ENCODE results near the gene SAFB2. TPM values are rescaled to one million over a fixed set of nuclear protein-coding genes. Genes with fewer than 3 reads are reported as not detected.

SAFB2 gene
- total and polyA plus RNA-seq, 9 of the 15 experiments (the other 6 are each of a cell fraction or from before 2014, with no cell fraction given): 4.5 to 103 (median 47.3) TPM

- TF ChIP-seq USF1 (CRISPR knock-in tag; IDR thresholded peaks at IDR 0.05) (peak; percentile 85), PTRF (tag; IDR thresholded peaks at IDR 0.05) (peak; percentile 94), ZNF12 (CRISPR knock-in tag; IDR thresholded peaks at IDR 0.05) (no peak), NR1H2 (CRISPR knock-in tag; IDR thresholded peaks at IDR 0.05) (no peak), POLR3A (IDR thresholded peaks at IDR 0.05; ENCODE audit: borderline replicate concordance, extremely low read depth, insufficient read depth, insufficient read length) (no peak), NUFIP1 (IDR thresholded peaks at IDR 0.05; ENCODE audit: partially characterized antibody) (no peak), ZNF609 (CRISPR knock-in tag; IDR thresholded peaks at IDR 0.05; ENCODE audit: borderline replicate concordance) (no peak), AFF4 (CRISPR knock-in tag; IDR thresholded peaks at IDR 0.05) (no peak), RNF219 (CRISPR knock-in tag; IDR thresholded peaks at IDR 0.05) (peak; percentile 85), THRB (CRISPR knock-in tag; conservative IDR thresholded peaks at IDR 0.05) (peak; percentile 92; the same call in 1 of the 2 replicates), ZNF354B (CRISPR knock-in tag; IDR thresholded peaks at IDR 0.05) (peak; percentile 92), NFIC (IDR thresholded peaks at IDR 0.05) (no peak), MYBL2 (IDR thresholded peaks at IDR 0.05; ENCODE audit: low read depth) (no peak), MYBL2 (CRISPR knock-in tag; IDR thresholded peaks at IDR 0.05; ENCODE audit: borderline replicate concordance) (no peak), ZNF347 (CRISPR knock-in tag; IDR thresholded peaks at IDR 0.05; ENCODE audit: low read depth) (0 out of 2 replicates have a peak, but pooled peaks have one; percentile 63)
These were observed 4.9 kb upstream of the SAFB2 start (continued) for GRCh38 chr19:5627395-5627904.

All from K562 (cell line).